C4-2B (cell line): ENCODE results near the gene RAVER2.
"Not testable (repeated sequence)": the region's sequence is repeated elsewhere in the genome, so short reads cannot be mapped to it uniquely, and the experiment has no call there.

Experiments used
- H3K27ac ChIP-seq: fragments of 450-650 bp; 2 replicates; pipeline ENCODE4 v1.5.1; 2017
- CTCF ChIP-seq: fragments of 450-650 bp; conservative IDR thresholded peaks from 2 replicates; pipeline ENCODE4 v1.5.1; 2017; ENCODE audit warnings: mild to moderate bottlenecking
- ZFX ChIP-seq: fragments of 450-650 bp; IDR thresholded peaks from 2 replicates; pipeline ENCODE4 v1.6.1; 2017

RAVER2 gene

GRCh38 chr1:64765012-64765411 is 20.1 kb downstream of the RAVER2 start:
- H3K27ac ChIP-seq = no peak overlapping the region
- TF ChIP-seq ZFX (no peak), CTCF (no peak)

GRCh38 chr1:64765826-64766225 is 21.0 kb downstream of the RAVER2 start:
- TF ChIP-seq CTCF = no peak
- no peak for TF ChIP-seq ZFX
- no peak overlapping the region for H3K27ac ChIP-seq

GRCh38 chr1:64766429-64766828 is 21.6 kb downstream of the RAVER2 start:
- TF ChIP-seq CTCF (no peak), ZFX (no peak)
- no peak overlapping the region for H3K27ac ChIP-seq

- H3K27ac ChIP-seq = no peak overlapping the region
- no peak for TF ChIP-seq CTCF
- TF ChIP-seq ZFX = no peak
These were observed 24.6 kb downstream of the RAVER2 start for GRCh38 chr1:64769482-64769881.

- TF ChIP-seq ZFX = no peak
- TF ChIP-seq CTCF = no peak
These were observed 25.1 kb downstream of the RAVER2 start for GRCh38 chr1:64769971-64770370.

GRCh38 chr1:64773306-64773705 is 28.4 kb downstream of the RAVER2 start:
- H3K27ac ChIP-seq = not testable (repeated sequence)

More at GRCh38 chr1:64769971-64770370, 25.1 kb downstream of the RAVER2 start:
- no peak overlapping the region for H3K27ac ChIP-seq

- no peak overlapping the region for H3K27ac ChIP-seq
- TF ChIP-seq CTCF (no peak), ZFX (no peak)
These were observed 30.2 kb downstream of the RAVER2 start for GRCh38 chr1:64775113-64775512.

- H3K27ac ChIP-seq = not testable (repeated sequence)
These were observed 37.2 kb downstream of the RAVER2 start for GRCh38 chr1:64782044-64782443.

GRCh38 chr1:64782848-64783247 is 38.0 kb downstream of the RAVER2 start:
- H3K27ac ChIP-seq = not testable (repeated sequence)
